H9 (cell line): ENCODE measurements around the gene GRIA2. TPM values are rescaled to one million over a fixed set of nuclear protein-coding genes. Genes with fewer than 3 reads are reported as not detected.

Experiments used
- DNase-seq: peaks from one replicate; pipeline ENCODE4 v3.0.0-alpha.2; 2017
- H2AFZ ChIP-seq: one replicate; pipeline ENCODE4 v1.6.1; 2013; ENCODE audit warnings: mild to moderate bottlenecking, low read length, control low read depth, moderate library complexity
- H2AK5ac ChIP-seq: 2 replicates; pipeline ENCODE4 v1.6.1; 2013; ENCODE audit warnings: low read length, control low read depth, mixed read lengths; ENCODE audit not compliant: insufficient read length
- H2BK120ac ChIP-seq: one replicate; pipeline ENCODE4 v1.6.1; 2013; ENCODE audit warnings: low read depth, mild to moderate bottlenecking, low read length, control low read depth, inconsistent platforms; ENCODE audit not compliant: poor library complexity, severe bottlenecking
- H2BK12ac ChIP-seq: 2 replicates; pipeline ENCODE4 v1.6.1; 2013; ENCODE audit warnings: low read length, control low read depth, mixed read lengths, low read depth; ENCODE audit not compliant: insufficient read length
- H2BK15ac ChIP-seq: 2 replicates; pipeline ENCODE4 v1.6.1; 2013; ENCODE audit warnings: low read depth, low read length, control low read depth
- H2BK20ac ChIP-seq: one replicate; pipeline ENCODE4 v1.6.1; 2013; ENCODE audit warnings: low read depth, mild to moderate bottlenecking, low read length, control low read depth, inconsistent platforms; ENCODE audit not compliant: poor library complexity, severe bottlenecking
- H2BK5ac ChIP-seq: 2 replicates; pipeline ENCODE4 v1.6.1; 2013; ENCODE audit warnings: low read length, control low read depth, mixed read lengths; ENCODE audit not compliant: insufficient read length
- H3K14ac ChIP-seq: 2 replicates; pipeline ENCODE4 v1.6.1; 2013; ENCODE audit warnings: low read length, control low read depth; ENCODE audit not compliant: insufficient read depth
- H3K18ac ChIP-seq: 2 replicates; pipeline ENCODE4 v1.6.1; 2013; ENCODE audit warnings: low read depth, mild to moderate bottlenecking, mixed read lengths, low read length, control low read depth; ENCODE audit not compliant: insufficient read length
- H3K23ac ChIP-seq: 2 replicates; pipeline ENCODE4 v1.6.1; 2013; ENCODE audit warnings: low read length, control low read depth, mixed read lengths, low read depth; ENCODE audit not compliant: insufficient read length
- H3K23me2 ChIP-seq: 2 replicates; pipeline ENCODE4 v1.6.1; 2013; ENCODE audit warnings: low read depth, mild to moderate bottlenecking, mixed read lengths, low read length, control low read depth; ENCODE audit not compliant: insufficient read length, poor library complexity, severe bottlenecking
- H3K27ac ChIP-seq: 2 replicates; pipeline ENCODE4 v1.5.1; 2013; ENCODE audit warnings: low read length, control low read depth, mixed read lengths, low read depth; ENCODE audit not compliant: insufficient read length
- H3K27me3 ChIP-seq: 2 replicates; pipeline ENCODE4 v1.6.1; 2013; ENCODE audit warnings: low read length, control low read depth, inconsistent platforms; ENCODE audit not compliant: insufficient read depth
- H3K4ac ChIP-seq: 2 replicates; pipeline ENCODE4 v1.6.1; 2013; ENCODE audit warnings: low read depth, mild to moderate bottlenecking, control low read depth, inconsistent platforms, low read length, moderate library complexity
- H3K4me1 ChIP-seq: 2 replicates; pipeline ENCODE4 v1.6.1; 2013; ENCODE audit warnings: low read length, control low read depth, inconsistent platforms; ENCODE audit not compliant: insufficient read depth
- H3K4me2 ChIP-seq: 2 replicates; pipeline ENCODE4 v1.6.1; 2013; ENCODE audit warnings: low read length, control low read depth, mixed read lengths; ENCODE audit not compliant: insufficient read length, insufficient read depth
- H3K56ac ChIP-seq: 2 replicates; pipeline ENCODE4 v1.6.1; 2013; ENCODE audit warnings: low read depth, mild to moderate bottlenecking, mixed read lengths, low read length, control low read depth; ENCODE audit not compliant: insufficient read length
- H3K79me1 ChIP-seq: 2 replicates; pipeline ENCODE4 v1.6.1; 2013; ENCODE audit warnings: low read depth, mild to moderate bottlenecking, moderate library complexity, low read length, control low read depth, inconsistent platforms; ENCODE audit not compliant: insufficient read depth, poor library complexity, severe bottlenecking
- H3K79me2 ChIP-seq: 2 replicates; pipeline ENCODE4 v1.6.1; 2013; ENCODE audit warnings: low read length, control low read depth, inconsistent platforms; ENCODE audit not compliant: insufficient read depth
- H3K9ac ChIP-seq: 2 replicates; pipeline ENCODE4 v1.6.1; 2013; ENCODE audit warnings: low read length, control low read depth, mixed read lengths; ENCODE audit not compliant: insufficient read length; ENCODE audit errors: extremely low read depth
- H3K9me3 ChIP-seq: one replicate; pipeline ENCODE4 v1.6.1; 2013; ENCODE audit warnings: low read depth, low read length, inconsistent platforms; ENCODE audit not compliant: control insufficient read depth
- H3T11ph ChIP-seq: one replicate; pipeline ENCODE4 v1.6.1; 2013; ENCODE audit warnings: mild to moderate bottlenecking, low read length, control low read depth, inconsistent platforms
- H4K20me1 ChIP-seq: one replicate; pipeline ENCODE4 v1.6.1; 2013; ENCODE audit not compliant: control insufficient read depth, insufficient read length, insufficient read depth
- H4K5ac ChIP-seq: 2 replicates; pipeline ENCODE4 v1.6.1; 2013; ENCODE audit warnings: low read depth, mild to moderate bottlenecking, mixed read lengths, low read length, control low read depth; ENCODE audit not compliant: insufficient read length
- H4K8ac ChIP-seq: replicated peaks from 2 replicates; pipeline ENCODE4 v1.6.1; 2013; ENCODE audit warnings: low read length, control low read depth, mixed read lengths, low read depth; ENCODE audit not compliant: insufficient read length
- H4K91ac ChIP-seq: 2 replicates; pipeline ENCODE4 v1.6.1; 2013; ENCODE audit warnings: low read depth, mild to moderate bottlenecking, moderate library complexity, mixed read lengths, low read length, control low read depth; ENCODE audit not compliant: insufficient read length
- H3K27ac Mint-ChIP-seq, 3 experiments: 2 replicates in 2 of 3; 3 replicates in 1 of 3; pipeline ENCODE4 v1.8.0; 2020 to 2021; ENCODE audit warnings: mixed read lengths in 3 of 3, mild to moderate bottlenecking in 1 of 3, moderate library complexity in 1 of 3
- H3K27me3 Mint-ChIP-seq: 2 replicates; pipeline ENCODE4 v1.8.0; 2021; ENCODE audit warnings: low read depth, mild to moderate bottlenecking, moderate library complexity, mixed read lengths
- H3K36me3 Mint-ChIP-seq, 3 experiments: 2 replicates in 2 of 3; 3 replicates in 1 of 3; pipeline ENCODE4 v1.8.0; 2020 to 2021; ENCODE audit warnings: low read depth in 3 of 3, mixed read lengths in 3 of 3; ENCODE audit not compliant: insufficient read depth in 1 of 3
- H3K4me1 Mint-ChIP-seq, 2 experiments: 2 replicates each; pipeline ENCODE4 v1.8.0; 2020; ENCODE audit warnings: mixed read lengths in 2 of 2
- H3K4me3 Mint-ChIP-seq, 2 experiments: 2 replicates in 1 of 2; 3 replicates in 1 of 2; pipeline ENCODE4 v1.8.0; 2020 to 2021; ENCODE audit warnings: mild to moderate bottlenecking in 2 of 2, mixed read lengths in 2 of 2, moderate library complexity in 1 of 2
- H3K9me3 Mint-ChIP-seq, 2 experiments: 2 replicates in 1 of 2; 3 replicates in 1 of 2; pipeline ENCODE4 v1.8.0; 2020; ENCODE audit warnings: mild to moderate bottlenecking in 2 of 2, mixed read lengths in 2 of 2, moderate library complexity in 1 of 2
- CTCF ChIP-seq: fragments of 200-600 bp; sonication (generic); conservative IDR thresholded peaks from 3 replicates; pipeline ENCODE4 v1.8.0; 2021; ENCODE audit warnings: antibody characterized with exemption, mild to moderate bottlenecking
- WGBS: extraction: QIAGEN DNeasy Blood & Tissue Kit; methylation state at CpG from one replicate; pipeline ENCODE4 v1.1.7; 2013; ENCODE audit warnings: missing lambda C conversion rate, low lambda C conversion rate, mixed read lengths; ENCODE audit not compliant: insufficient read length; ENCODE audit errors: extremely low coverage; 5-methylcytosine and 5-hydroxymethylcytosine counted together
- total RNA-seq: library from RNA; stranded (reverse); gene quantifications from 2 replicates; pipeline ENCODE4 v1.2.1, GENCODE V29; 2021

Gene GRIA2
- total RNA-seq, 1 experiment from 2014 or later: not detected

GRCh38 chr4:157291071-157291470 lies 70.5 kb downstream of the GRIA2 start:
- H3K79me1 ChIP-seq: no peaks in the 10 kb centered on the region
- H2BK120ac ChIP-seq: no peak overlapping the region
- Mint-ChIP-seq H3K4me1 (peaks cover 0 to 7% of the 10 kb centered on the region in 2 experiments; a peak in 1 of 4 replicates), H3K27me3 (no peaks in the 10 kb centered on the region), H3K4me3 (no peak overlapping the region), H3K9me3 (no peaks in the 10 kb centered on the region), H3K27ac (no peak overlapping the region), H3K36me3 (no peaks in the 10 kb centered on the region)
- H3T11ph ChIP-seq: no peak overlapping the region
- no peak overlapping the region for H3K14ac ChIP-seq
- WGBS: no CpG with 5 or more reads among the region's 3 CpGs
- H3K23ac ChIP-seq: no peak overlapping the region
- no peak overlapping the region for H4K5ac ChIP-seq
- H2BK20ac ChIP-seq: no peak overlapping the region
- no peak overlapping the region for H4K91ac ChIP-seq
- H3K4ac ChIP-seq: no peak overlapping the region
- H3K9me3 ChIP-seq: no peaks in the 10 kb centered on the region
- no peak overlapping the region for H3K27ac ChIP-seq
- H2AK5ac ChIP-seq: no peak overlapping the region
- no peaks in the 10 kb centered on the region for H4K20me1 ChIP-seq
- H3K4me1 ChIP-seq: no peaks in the 10 kb centered on the region
- H2AFZ ChIP-seq: no peak overlapping the region
- H2BK12ac ChIP-seq: no peak overlapping the region
- no peak overlapping the region for H2BK15ac ChIP-seq
- no peak overlapping the region for H3K56ac ChIP-seq
- no peak overlapping the region for H3K9ac ChIP-seq
- no peaks in the 10 kb centered on the region for H3K79me2 ChIP-seq
- peak; percentile 39; the same call in 2 of the 3 replicates for TF ChIP-seq CTCF
- no peaks in the 10 kb centered on the region for H3K23me2 ChIP-seq
- H3K27me3 ChIP-seq: no peaks in the 10 kb centered on the region
- H4K8ac ChIP-seq: no peak overlapping the region
- H3K18ac ChIP-seq: no peak overlapping the region
- no peak overlapping the region for H2BK5ac ChIP-seq
- no peak for DNase-seq
- no peak overlapping the region for H3K4me2 ChIP-seq
